A172 (cell line): ENCODE results near the gene MED27. TPM values are rescaled to one million over a fixed set of nuclear protein-coding genes. Genes with fewer than 3 reads are reported as not detected.

Experiments used
- DNase-seq: peaks from one replicate; pipeline ENCODE4 v3.0.0-alpha.2; 2015; ENCODE audit warnings: low spot score
- total RNA-seq: library from RNA; depleted of rRNA; stranded (reverse); fragments of >200 nt; shearing (Covaris generic); gene quantifications from 2 replicates; pipeline ENCODE4 v1.2.3, GENCODE V29; 2014

MED27 gene
- total RNA-seq, 1 experiment from 2014 or later: 20.7 TPM

- DNase-seq: no peak
Observed at GRCh38 chr9:131884222-131884621, 195.4 kb downstream of the MED27 start.

- no peak for DNase-seq
Observed at GRCh38 chr9:131880833-131881583, 198.7 kb downstream of the MED27 start.

GRCh38 chr9:131879911-131880290 is 199.8 kb downstream of the MED27 start:
- no peak for DNase-seq

GRCh38 chr9:131879181-131879910 is 200.3 kb downstream of the MED27 start:
- no peak for DNase-seq

GRCh38 chr9:131876486-131876885 is 203.2 kb downstream of the MED27 start:
- DNase-seq: no peak

- peak; percentile 68 for DNase-seq
Observed at GRCh38 chr9:131875828-131876485, 203.7 kb downstream of the MED27 start.

GRCh38 chr9:131874916-131875670 is 204.6 kb downstream of the MED27 start:
- no peak for DNase-seq

GRCh38 chr9:131874447-131874846 is 205.2 kb downstream of the MED27 start:
- DNase-seq: no peak

- DNase-seq: no peak
Observed at GRCh38 chr9:131873891-131874440, 205.7 kb downstream of the MED27 start.

GRCh38 chr9:131873335-131873734 is 206.3 kb downstream of the MED27 start:
- no peak for DNase-seq

- DNase-seq: no peak
Observed at GRCh38 chr9:131872702-131873101, 207.0 kb downstream of the MED27 start.

- DNase-seq: no peak
Observed at GRCh38 chr9:131872006-131872405, 207.7 kb downstream of the MED27 start.

- DNase-seq: no peak
Observed at GRCh38 chr9:131870156-131870555, 209.5 kb downstream of the MED27 start.

- DNase-seq: no peak
Observed at GRCh38 chr9:131869348-131869747, 210.3 kb downstream of the MED27 start.

- DNase-seq: no peak
Observed at GRCh38 chr9:131868766-131869165, 210.9 kb downstream of the MED27 start.

GRCh38 chr9:131867611-131868192 is 212.0 kb downstream of the MED27 start:
- DNase-seq: no peak

GRCh38 chr9:131865446-131866195 is 214.0 kb downstream of the MED27 start:
- no peak for DNase-seq

- no peak for DNase-seq
Observed at GRCh38 chr9:131864531-131864930, 215.1 kb downstream of the MED27 start.

- no peak for DNase-seq
Observed at GRCh38 chr9:131863306-131863896, 216.3 kb downstream of the MED27 start.

GRCh38 chr9:131862261-131862660 is 217.4 kb downstream of the MED27 start:
- DNase-seq: no peak
